Colonic mucosa (tissue), 4 donors: ENCODE results near the gene GRM1. TPM values are rescaled to one million over a fixed set of nuclear protein-coding genes. Genes with fewer than 3 reads are reported as not detected.

Source experiments
- DNase-seq: peaks from one replicate; pipeline ENCODE4 v3.0.0-alpha.2; 2020
- H3K27ac ChIP-seq: fragments of 200-600 bp; one replicate; pipeline ENCODE4 v1.8.0; 2021
- H3K27me3 ChIP-seq: fragments of 200-600 bp; one replicate; pipeline ENCODE4 v1.8.0; 2021
- H3K36me3 ChIP-seq: fragments of 200-600 bp; one replicate; pipeline ENCODE4 v1.8.0; 2021
- H3K4me1 ChIP-seq: fragments of 200-600 bp; one replicate; pipeline ENCODE4 v1.8.0; 2021; ENCODE audit warnings: mild to moderate bottlenecking
- H3K4me3 ChIP-seq: fragments of 200-600 bp; one replicate; pipeline ENCODE4 v1.8.0; 2021
- H3K9ac ChIP-seq, 2 donors: one replicate each; pipeline ENCODE4 v1.7.0; 2013; ENCODE audit warnings: control low read depth in 2 of 2, low read depth in 2 of 2, low read length in 2 of 2
- H3K9me3 ChIP-seq: fragments of 200-600 bp; one replicate; pipeline ENCODE4 v1.8.0; 2021
- intact Hi-C: fragments of 100-400 bp; cut with DNase I; formaldehyde crosslinking; loops from one replicate; pipeline ENCODE4 v1.14.1; 2022
- total RNA-seq, 2 donors: library from RNA; stranded (reverse); fragmentation: NEBNext Ultra II Directional in 1 of 2; extraction: Animal tissue kit (Norgen Biotek cat#: 25700) in 1 of 2; gene quantifications; one replicate each; pipeline ENCODE4 v1.2.1, GENCODE V29; 2021
- TF ChIP-seq, protein P1 (sequence below): fragments of 200-600 bp; IDR thresholded peaks from one replicate; pipeline ENCODE4 v1.8.0; 2022; ENCODE audit warnings: antibody characterized with exemption, mild to moderate bottlenecking
- donor health status: healthy.
- donor health status: DM: no; HTN: no; CAD: no.
- donor health status: DM: no; HTN: no; CAD: no.

Gene GRM1
- total RNA-seq, 2 donors from 2014 or later: 0.11 TPM; not detected in 1

DNA sequence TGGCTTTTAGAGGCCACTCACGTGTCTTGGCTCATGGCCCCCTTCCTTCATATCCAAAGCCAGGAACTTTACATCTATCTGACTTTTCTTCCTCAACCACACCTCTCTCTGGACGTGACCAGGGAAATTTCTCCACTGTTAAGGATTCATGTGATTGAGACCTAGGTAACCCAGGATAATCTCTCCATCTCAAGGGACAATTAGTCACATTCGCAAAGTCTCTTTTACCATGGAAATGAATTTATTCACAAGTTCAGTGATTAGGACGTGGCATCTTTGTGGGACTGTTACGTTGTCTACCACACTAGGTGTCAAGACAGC is 287.3 kb downstream of the GRM1 start:
- Histone ChIP-seq H3K4me1 (no peaks in the 10 kb centered on the region), H3K4me3 (no peak overlapping the region), H3K9me3 (no peaks in the 10 kb centered on the region), H3K27ac (no peak overlapping the region), H3K36me3 (no peaks in the 10 kb centered on the region), H3K9ac (no peak overlapping the region), H3K27me3 (no peaks in the 10 kb centered on the region)
- intact Hi-C loops: no loop called here
- no peak for DNase-seq
- TF ChIP-seq, protein P1, sequence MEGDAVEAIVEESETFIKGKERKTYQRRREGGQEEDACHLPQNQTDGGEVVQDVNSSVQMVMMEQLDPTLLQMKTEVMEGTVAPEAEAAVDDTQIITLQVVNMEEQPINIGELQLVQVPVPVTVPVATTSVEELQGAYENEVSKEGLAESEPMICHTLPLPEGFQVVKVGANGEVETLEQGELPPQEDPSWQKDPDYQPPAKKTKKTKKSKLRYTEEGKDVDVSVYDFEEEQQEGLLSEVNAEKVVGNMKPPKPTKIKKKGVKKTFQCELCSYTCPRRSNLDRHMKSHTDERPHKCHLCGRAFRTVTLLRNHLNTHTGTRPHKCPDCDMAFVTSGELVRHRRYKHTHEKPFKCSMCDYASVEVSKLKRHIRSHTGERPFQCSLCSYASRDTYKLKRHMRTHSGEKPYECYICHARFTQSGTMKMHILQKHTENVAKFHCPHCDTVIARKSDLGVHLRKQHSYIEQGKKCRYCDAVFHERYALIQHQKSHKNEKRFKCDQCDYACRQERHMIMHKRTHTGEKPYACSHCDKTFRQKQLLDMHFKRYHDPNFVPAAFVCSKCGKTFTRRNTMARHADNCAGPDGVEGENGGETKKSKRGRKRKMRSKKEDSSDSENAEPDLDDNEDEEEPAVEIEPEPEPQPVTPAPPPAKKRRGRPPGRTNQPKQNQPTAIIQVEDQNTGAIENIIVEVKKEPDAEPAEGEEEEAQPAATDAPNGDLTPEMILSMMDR: no peak

DNA sequence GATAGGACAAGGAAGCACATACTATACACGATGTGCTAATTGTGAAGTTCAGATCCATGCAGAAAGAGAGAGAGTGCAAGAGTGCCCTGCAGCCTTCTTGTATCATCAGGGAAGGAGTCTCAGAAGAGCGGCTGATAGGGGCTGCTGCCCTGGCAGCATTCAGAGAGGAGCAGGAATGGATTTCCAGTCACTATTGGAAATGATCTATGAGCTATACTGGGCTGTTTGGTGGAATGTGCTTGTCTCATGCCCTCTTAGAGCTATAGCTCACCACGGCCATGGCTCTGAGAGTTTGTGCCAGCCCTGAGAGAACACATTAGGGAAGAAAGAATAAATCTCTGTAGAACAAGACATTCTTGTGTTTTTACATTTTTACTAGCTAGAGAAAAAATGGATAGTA is 302.2 kb downstream of the GRM1 start:
- no peak overlapping the region for H3K27ac ChIP-seq
- H3K9ac ChIP-seq: no peak overlapping the region
- DNase-seq: no peak
- H3K9me3 ChIP-seq: no peaks in the 10 kb centered on the region
- H3K4me1 ChIP-seq: no peaks in the 10 kb centered on the region
- no peaks in the 10 kb centered on the region for H3K36me3 ChIP-seq
- no peak overlapping the region for H3K4me3 ChIP-seq
- intact Hi-C loops: no loop called here
- no peaks in the 10 kb centered on the region for H3K27me3 ChIP-seq
- TF ChIP-seq, protein P1: no peak

DNA sequence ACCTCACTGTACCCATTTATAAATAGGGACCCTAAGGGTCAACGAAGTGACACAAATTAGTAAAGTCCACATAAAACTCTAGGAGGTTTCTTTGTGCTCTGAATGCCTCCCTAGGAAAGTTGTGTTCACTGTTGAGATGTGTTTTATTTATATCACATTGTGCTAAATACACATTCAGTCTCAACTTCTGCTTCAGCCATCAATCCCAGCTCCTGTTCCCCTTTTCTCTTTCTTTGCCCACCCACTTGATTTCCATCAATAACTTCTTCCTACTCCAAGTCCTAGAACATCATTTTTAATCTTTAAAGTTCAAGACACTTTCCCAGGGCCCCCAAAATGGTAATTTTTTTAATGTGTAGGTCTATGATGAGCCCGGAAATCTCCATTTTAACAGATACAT is 306.5 kb downstream of the GRM1 start:
- H3K4me1 ChIP-seq: no peaks in the 10 kb centered on the region
- no peak for DNase-seq
- no peaks in the 10 kb centered on the region for H3K36me3 ChIP-seq
- no peak overlapping the region for H3K27ac ChIP-seq
- H3K4me3 ChIP-seq: no peak overlapping the region
- intact Hi-C loops: no loop called here
- H3K9me3 ChIP-seq: no peaks in the 10 kb centered on the region
- H3K27me3 ChIP-seq: no peaks in the 10 kb centered on the region
- no peak overlapping the region for H3K9ac ChIP-seq
- TF ChIP-seq, protein P1: no peak

DNA sequence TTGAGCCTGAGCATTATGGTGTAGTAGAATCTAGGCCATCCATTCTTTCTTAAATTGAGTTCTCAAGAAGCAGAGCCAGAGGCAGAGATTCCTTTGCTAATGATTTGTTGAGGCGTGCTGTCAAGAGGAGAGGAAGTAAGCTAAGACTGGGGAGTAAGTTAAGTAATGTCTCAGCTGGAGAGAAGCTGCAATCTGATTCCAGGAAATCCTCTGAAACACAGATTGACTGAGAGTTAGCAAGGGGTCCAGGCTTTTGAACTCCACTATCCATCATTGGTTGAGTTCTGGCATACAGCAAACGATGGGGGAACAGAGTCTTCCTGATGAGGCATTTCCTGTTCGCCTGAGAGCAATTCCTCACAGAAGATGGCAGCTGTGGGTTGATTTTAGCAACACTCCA is 307.3 kb downstream of the GRM1 start:
- intact Hi-C loops: no loop called here
- TF ChIP-seq, protein P1: no peak
- no peak overlapping the region for H3K9ac ChIP-seq
- no peak for DNase-seq
- H3K36me3 ChIP-seq: no peaks in the 10 kb centered on the region
- no peaks in the 10 kb centered on the region for H3K27me3 ChIP-seq
- H3K27ac ChIP-seq: no peak overlapping the region
- no peaks in the 10 kb centered on the region for H3K4me1 ChIP-seq
- H3K4me3 ChIP-seq: no peak overlapping the region
- no peaks in the 10 kb centered on the region for H3K9me3 ChIP-seq

DNA sequence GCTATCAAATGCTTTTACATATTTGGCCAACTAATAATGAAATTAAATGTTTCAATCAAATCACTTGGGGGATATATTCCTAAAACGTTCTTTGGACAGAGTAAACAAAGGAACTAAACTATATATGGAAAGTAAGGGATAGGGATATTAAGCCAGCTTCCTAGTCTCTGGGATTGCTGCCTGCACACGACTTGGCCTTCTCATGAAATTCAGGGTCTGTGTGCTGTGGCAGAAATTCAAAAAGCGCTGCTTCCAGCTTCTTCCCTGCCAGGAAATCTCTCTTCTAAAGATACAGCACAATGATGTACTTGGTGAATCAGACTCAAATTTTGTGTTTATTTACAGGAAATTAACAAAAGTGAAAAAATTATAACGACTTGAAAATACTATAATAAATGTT is 308.5 kb downstream of the GRM1 start:
- Histone ChIP-seq H3K27ac (no peak overlapping the region), H3K36me3 (no peaks in the 10 kb centered on the region), H3K27me3 (no peaks in the 10 kb centered on the region), H3K4me3 (no peak overlapping the region), H3K9me3 (no peaks in the 10 kb centered on the region), H3K4me1 (no peaks in the 10 kb centered on the region), H3K9ac (no peak overlapping the region)
- TF ChIP-seq, protein P1: no peak
- no peak for DNase-seq
- intact Hi-C loops: no loop called here

DNA sequence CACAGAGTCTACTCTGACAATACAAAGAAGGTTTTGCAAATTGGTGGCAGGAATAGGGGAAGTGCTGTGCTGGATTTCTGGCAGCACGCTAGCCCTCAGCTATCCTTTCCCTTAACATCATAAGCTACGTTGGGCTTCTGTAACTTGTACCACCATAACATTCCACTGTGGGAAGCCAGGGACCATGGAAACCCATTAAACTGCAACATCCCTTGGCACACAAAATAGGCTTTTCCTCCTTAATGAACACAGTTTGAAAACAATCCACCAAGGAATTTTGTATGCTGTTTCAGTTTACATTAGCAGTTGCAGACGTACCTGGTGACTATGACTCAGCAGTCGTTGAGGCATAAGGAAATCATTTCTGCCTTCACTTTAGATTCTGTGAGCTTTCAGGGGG is 310.9 kb downstream of the GRM1 start:
- H3K36me3 ChIP-seq: no peaks in the 10 kb centered on the region
- no peak overlapping the region for H3K4me3 ChIP-seq
- no peak overlapping the region for H3K27ac ChIP-seq
- H3K9ac ChIP-seq: no peak overlapping the region
- no peaks in the 10 kb centered on the region for H3K9me3 ChIP-seq
- TF ChIP-seq, protein P1: no peak
- intact Hi-C loops: no loop called here
- DNase-seq: no peak
- H3K4me1 ChIP-seq: no peaks in the 10 kb centered on the region
- no peaks in the 10 kb centered on the region for H3K27me3 ChIP-seq
